Sigmoid colon (tissue), 3 donors: ENCODE results near the gene SYT5.

ENCODE experiments used
- POLR2A ChIP-seq, 2 donors: fragments of 450-650 bp; IDR thresholded peaks; one replicate each; pipeline ENCODE4 v1.6.1; 2016; ENCODE audit warnings: antibody characterized with exemption in 2 of 2, mild to moderate bottlenecking in 2 of 2, moderate library complexity in 2 of 2
- TF ChIP-seq, protein P1 (sequence below), 4 experiments: fragments of 450-650 bp in 3 of 4; fragments of 200-600 bp in 1 of 4; IDR thresholded peaks; one replicate each; pipeline ENCODE4 v1.5.1; 2016 to 2019; ENCODE audit warnings: antibody characterized with exemption in 4 of 4, mild to moderate bottlenecking in 3 of 4, moderate library complexity in 2 of 4

DNA sequence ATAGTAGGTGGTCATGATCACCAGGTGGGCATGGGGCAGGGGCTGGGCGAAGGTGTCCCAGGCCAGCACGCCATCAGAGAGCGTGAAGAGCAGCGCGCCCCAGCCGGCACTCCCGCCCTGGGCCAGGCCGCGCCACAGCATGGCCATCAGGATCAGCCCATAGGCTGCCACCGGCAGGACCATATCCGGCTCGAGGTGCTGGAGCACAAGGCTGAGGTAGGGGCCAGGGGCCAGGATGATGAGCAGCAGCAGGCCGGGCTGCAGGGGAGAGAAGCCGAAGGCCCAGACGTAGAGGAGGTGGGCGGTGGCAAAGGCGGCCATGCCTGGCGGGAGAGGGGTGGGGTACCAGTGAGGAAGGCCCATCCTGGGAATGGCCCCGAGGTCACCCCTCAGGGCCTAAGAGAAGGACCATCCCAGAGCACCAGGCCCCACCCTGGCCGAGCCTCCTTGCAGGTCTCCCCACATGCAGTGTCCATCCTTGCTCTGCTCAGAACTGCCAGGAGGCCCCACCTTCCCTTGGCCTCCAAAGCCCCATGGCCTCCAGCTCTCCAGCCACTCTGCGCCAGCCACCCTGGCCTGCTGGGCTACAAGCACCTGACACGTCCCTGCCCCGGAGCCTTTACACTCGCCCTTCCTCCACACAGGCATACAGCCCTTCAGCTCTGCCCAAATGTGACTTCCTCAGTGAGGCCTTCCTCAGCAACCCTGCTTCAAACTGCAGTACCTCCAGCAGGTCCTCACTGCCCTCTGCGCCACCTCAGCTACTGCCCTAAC is 47.3 kb upstream of the SYT5 start:
- no peak for TF ChIP-seq POLR2A (IDR thresholded peaks at IDR 0.05)
- TF ChIP-seq, protein P1, sequence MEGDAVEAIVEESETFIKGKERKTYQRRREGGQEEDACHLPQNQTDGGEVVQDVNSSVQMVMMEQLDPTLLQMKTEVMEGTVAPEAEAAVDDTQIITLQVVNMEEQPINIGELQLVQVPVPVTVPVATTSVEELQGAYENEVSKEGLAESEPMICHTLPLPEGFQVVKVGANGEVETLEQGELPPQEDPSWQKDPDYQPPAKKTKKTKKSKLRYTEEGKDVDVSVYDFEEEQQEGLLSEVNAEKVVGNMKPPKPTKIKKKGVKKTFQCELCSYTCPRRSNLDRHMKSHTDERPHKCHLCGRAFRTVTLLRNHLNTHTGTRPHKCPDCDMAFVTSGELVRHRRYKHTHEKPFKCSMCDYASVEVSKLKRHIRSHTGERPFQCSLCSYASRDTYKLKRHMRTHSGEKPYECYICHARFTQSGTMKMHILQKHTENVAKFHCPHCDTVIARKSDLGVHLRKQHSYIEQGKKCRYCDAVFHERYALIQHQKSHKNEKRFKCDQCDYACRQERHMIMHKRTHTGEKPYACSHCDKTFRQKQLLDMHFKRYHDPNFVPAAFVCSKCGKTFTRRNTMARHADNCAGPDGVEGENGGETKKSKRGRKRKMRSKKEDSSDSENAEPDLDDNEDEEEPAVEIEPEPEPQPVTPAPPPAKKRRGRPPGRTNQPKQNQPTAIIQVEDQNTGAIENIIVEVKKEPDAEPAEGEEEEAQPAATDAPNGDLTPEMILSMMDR (IDR thresholded peaks at IDR 0.05), result no peak
